GM18858 (cell line): ENCODE data around the gene ERC2.

Source experiments
- ATAC-seq: cut with Tn5 transposase; IDR thresholded peaks from one replicate; pipeline ENCODE4 v1.9.1; 2021; ENCODE audit not compliant: unreplicated experiment

The ERC2 gene

GRCh38 chr3:55804170-55805095, 663.8 kb downstream of the ERC2 start:
- ATAC-seq, result no peak

- ATAC-seq, result no peak
These were observed 665.5 kb downstream of the ERC2 start for GRCh38 chr3:55802816-55803215.

- ATAC-seq, result no peak
These were observed 666.6 kb downstream of the ERC2 start for GRCh38 chr3:55801676-55802075.

- ATAC-seq, result no peak
These were observed 667.2 kb downstream of the ERC2 start for GRCh38 chr3:55801068-55801467.

- no peak for ATAC-seq
These were observed 670.5 kb downstream of the ERC2 start for GRCh38 chr3:55797775-55798174.

GRCh38 chr3:55797084-55797483, 671.2 kb downstream of the ERC2 start:
- no peak for ATAC-seq

- ATAC-seq, result no peak
These were observed 671.7 kb downstream of the ERC2 start for GRCh38 chr3:55796533-55796932.

GRCh38 chr3:55795746-55796145, 672.5 kb downstream of the ERC2 start:
- ATAC-seq, result no peak

- ATAC-seq, result no peak
These were observed 673.0 kb downstream of the ERC2 start for GRCh38 chr3:55795296-55795695.

GRCh38 chr3:55792742-55793141, 675.5 kb downstream of the ERC2 start:
- ATAC-seq, result no peak

GRCh38 chr3:55792009-55792408, 676.3 kb downstream of the ERC2 start:
- ATAC-seq, result no peak

- no peak for ATAC-seq
These were observed 677.5 kb downstream of the ERC2 start for GRCh38 chr3:55790596-55791350.

GRCh38 chr3:55789516-55789915, 678.8 kb downstream of the ERC2 start:
- no peak for ATAC-seq

GRCh38 chr3:55782807-55783206, 685.5 kb downstream of the ERC2 start:
- no peak for ATAC-seq

GRCh38 chr3:55782351-55782750, 685.9 kb downstream of the ERC2 start:
- no peak for ATAC-seq

- no peak for ATAC-seq
These were observed 687.4 kb downstream of the ERC2 start for GRCh38 chr3:55780913-55781312.

GRCh38 chr3:55779543-55779942, 688.7 kb downstream of the ERC2 start:
- no peak for ATAC-seq

- no peak for ATAC-seq
These were observed 692.7 kb downstream of the ERC2 start for GRCh38 chr3:55775366-55776154.

- ATAC-seq, result no peak
These were observed 693.4 kb downstream of the ERC2 start for GRCh38 chr3:55774856-55775255.

GRCh38 chr3:55771503-55771902, 696.8 kb downstream of the ERC2 start:
- ATAC-seq, result no peak

GRCh38 chr3:55770077-55770476, 698.2 kb downstream of the ERC2 start:
- ATAC-seq, result no peak
